ENCODE results near the gene TMEM175. TPM values are rescaled to one million over a fixed set of nuclear protein-coding genes. Genes with fewer than 3 reads are reported as not detected.
A peak's percentile ranks its signal among the peaks of the same experiment; 100 is the strongest.

Gene TMEM175
- total RNA-seq, 1 donor from 2014 or later, result 56.5 TPM

DNA sequence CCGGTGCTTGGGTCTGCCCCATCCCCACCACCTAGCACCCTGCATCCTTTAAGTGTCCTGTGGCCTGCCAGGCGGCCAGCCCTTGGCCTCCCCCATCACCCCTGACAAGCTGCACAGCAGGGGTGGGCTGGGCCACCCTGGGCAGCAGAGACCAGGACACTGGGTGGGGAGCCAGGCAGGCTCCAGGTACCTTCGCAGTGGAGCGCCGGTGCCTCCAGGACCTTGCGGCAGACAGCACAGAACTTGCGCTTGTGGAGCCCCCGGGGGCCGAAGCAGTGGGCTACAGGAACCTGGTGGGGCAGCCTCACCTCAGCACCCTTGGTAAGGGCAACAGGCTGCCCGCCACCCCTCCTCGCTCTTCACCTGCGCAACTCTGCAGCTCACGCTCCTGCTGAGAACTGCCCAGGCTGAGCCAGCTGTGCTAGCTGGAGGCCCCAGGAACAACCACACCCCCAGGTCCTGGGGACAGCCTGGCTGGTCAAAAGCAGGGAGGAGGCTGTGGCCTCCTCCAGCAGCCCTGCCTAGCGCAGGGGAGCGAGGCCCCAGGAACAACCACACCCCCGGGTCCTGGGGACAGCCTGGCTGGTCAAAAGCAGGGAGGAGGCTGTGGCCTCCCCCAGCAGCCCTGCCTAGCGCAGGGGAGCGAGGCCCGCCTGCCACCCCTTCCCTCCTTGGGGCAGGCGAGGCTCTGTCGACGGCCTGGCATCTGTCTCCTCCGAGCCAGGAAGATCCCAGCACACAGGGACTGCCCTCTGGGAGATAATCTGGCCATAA, 36.5 kb downstream of the TMEM175 start:
- intact Hi-C loops (cut with DNase I), result no loop called here
- no peaks in the 10 kb centered on the region for H3K9me3 ChIP-seq
- peaks cover 0 to 8% of the 10 kb centered on the region in 2 donors for H3K36me3 ChIP-seq
- H3K4me3 ChIP-seq, result no peak overlapping the region
- TF ChIP-seq POLR2AphosphoS5 (IDR thresholded peaks at IDR 0.05; ENCODE audit: insufficient read depth in 1 of 2, low read depth in 1 of 2) (no peak), POLR2A (IDR thresholded peaks at IDR 0.05) (no peak)
- TF ChIP-seq, protein P1, sequence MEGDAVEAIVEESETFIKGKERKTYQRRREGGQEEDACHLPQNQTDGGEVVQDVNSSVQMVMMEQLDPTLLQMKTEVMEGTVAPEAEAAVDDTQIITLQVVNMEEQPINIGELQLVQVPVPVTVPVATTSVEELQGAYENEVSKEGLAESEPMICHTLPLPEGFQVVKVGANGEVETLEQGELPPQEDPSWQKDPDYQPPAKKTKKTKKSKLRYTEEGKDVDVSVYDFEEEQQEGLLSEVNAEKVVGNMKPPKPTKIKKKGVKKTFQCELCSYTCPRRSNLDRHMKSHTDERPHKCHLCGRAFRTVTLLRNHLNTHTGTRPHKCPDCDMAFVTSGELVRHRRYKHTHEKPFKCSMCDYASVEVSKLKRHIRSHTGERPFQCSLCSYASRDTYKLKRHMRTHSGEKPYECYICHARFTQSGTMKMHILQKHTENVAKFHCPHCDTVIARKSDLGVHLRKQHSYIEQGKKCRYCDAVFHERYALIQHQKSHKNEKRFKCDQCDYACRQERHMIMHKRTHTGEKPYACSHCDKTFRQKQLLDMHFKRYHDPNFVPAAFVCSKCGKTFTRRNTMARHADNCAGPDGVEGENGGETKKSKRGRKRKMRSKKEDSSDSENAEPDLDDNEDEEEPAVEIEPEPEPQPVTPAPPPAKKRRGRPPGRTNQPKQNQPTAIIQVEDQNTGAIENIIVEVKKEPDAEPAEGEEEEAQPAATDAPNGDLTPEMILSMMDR (IDR thresholded peaks at IDR 0.05), result no peak
- DNase-seq (ENCODE audit: extremely low spot score in 2 of 2), result no peak
- H3K27me3 ChIP-seq, result no peaks in the 10 kb centered on the region
- H3K27ac ChIP-seq, result no peak overlapping the region
- peaks cover 39% of the 10 kb centered on the region for H3K4me1 ChIP-seq

DNA sequence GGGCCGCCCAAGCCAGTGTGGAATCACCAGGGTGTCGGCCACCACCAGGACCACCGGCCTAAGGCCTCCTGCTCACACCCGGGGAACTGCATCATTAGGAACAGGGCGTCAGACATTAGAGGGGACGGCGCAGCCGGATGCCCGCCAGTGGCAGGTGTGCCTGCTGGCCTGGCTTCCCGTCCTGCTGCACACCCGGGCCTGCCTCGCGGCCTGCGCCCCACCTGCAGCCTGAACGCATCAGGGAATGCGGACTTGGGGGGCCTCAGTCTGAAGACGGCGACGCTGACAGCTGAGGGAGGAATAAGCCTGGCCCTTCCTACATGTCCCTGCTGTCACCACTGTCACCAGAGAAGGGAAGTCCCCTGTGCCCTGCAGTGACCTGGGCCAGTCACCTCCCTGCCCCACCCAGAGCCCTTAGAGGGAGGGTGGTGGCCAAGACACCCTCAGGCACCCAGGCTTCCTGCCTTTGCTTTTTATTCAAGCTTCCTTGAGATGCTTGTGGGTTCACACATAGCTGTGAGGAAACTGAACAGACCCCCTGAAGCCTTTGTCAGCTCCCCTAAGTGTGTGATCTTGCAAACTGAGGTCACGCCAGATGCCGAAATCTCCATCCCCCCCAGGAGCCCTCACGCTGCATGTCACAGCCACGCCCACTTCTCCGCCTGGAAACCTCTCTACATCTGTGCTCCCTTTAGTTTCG, 37.9 kb downstream of the TMEM175 start:
- H3K36me3 ChIP-seq, result peaks cover 0 to 5% of the 10 kb centered on the region in 2 donors
- H3K27ac ChIP-seq, result no peak overlapping the region
- no peaks in the 10 kb centered on the region for H3K27me3 ChIP-seq
- no peaks in the 10 kb centered on the region for H3K9me3 ChIP-seq
- no peak for TF ChIP-seq POLR2A (IDR thresholded peaks at IDR 0.05)
- TF ChIP-seq, protein P1 (IDR thresholded peaks at IDR 0.05), result no peak
- intact Hi-C loops (cut with DNase I), result no loop called here
- no peak for DNase-seq (ENCODE audit: extremely low spot score in 2 of 2)
- peaks cover 43% of the 10 kb centered on the region for H3K4me1 ChIP-seq
- H3K4me3 ChIP-seq, result no peak overlapping the region

DNA sequence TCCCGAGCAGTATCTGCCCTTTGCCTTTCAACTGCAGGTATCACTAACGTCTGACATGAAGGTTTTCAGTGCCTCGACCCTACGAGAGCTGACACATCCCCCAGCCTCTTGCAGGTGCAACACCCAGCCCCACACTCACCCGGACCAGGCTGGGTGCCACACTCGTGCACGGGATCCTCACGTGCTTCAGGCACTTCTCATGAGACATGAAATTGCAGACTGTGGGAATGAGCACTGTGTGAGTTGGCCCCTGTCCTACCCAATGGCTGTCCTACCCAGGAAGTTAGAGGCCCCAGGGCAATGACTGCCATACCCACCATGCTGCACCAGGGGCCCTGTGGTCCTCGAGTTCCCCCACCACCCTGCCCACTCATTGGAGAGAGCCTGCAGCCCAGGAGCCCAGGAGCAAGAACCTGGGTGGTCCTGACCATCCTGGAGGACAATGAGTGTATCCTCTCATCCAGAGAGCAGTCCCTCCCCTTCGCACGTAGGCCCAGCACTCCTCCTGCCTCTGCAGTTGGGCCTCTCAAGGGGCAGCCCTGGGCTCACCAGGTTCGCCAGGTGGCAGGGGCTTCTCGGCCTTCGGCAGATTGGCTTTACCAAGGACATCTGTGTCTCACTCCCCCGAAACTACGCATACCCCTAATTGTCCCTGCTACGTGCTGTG, 38.7 kb downstream of the TMEM175 start:
- H3K36me3 ChIP-seq, result no peaks in the 10 kb centered on the region
- TF ChIP-seq POLR2AphosphoS5 (IDR thresholded peaks at IDR 0.05; ENCODE audit: insufficient read depth in 1 of 2, low read depth in 1 of 2) (no peak), POLR2A (IDR thresholded peaks at IDR 0.05) (no peak)
- TF ChIP-seq, protein P1 (IDR thresholded peaks at IDR 0.05), result no peak
- no peak overlapping the region for H3K4me3 ChIP-seq
- H3K9me3 ChIP-seq, result no peaks in the 10 kb centered on the region
- peaks cover 43% of the 10 kb centered on the region for H3K4me1 ChIP-seq
- intact Hi-C loops (cut with DNase I), result no loop called here
- H3K27ac ChIP-seq, result no peak overlapping the region
- DNase-seq (ENCODE audit: extremely low spot score in 2 of 2), result no peak
- no peaks in the 10 kb centered on the region for H3K27me3 ChIP-seq

DNA sequence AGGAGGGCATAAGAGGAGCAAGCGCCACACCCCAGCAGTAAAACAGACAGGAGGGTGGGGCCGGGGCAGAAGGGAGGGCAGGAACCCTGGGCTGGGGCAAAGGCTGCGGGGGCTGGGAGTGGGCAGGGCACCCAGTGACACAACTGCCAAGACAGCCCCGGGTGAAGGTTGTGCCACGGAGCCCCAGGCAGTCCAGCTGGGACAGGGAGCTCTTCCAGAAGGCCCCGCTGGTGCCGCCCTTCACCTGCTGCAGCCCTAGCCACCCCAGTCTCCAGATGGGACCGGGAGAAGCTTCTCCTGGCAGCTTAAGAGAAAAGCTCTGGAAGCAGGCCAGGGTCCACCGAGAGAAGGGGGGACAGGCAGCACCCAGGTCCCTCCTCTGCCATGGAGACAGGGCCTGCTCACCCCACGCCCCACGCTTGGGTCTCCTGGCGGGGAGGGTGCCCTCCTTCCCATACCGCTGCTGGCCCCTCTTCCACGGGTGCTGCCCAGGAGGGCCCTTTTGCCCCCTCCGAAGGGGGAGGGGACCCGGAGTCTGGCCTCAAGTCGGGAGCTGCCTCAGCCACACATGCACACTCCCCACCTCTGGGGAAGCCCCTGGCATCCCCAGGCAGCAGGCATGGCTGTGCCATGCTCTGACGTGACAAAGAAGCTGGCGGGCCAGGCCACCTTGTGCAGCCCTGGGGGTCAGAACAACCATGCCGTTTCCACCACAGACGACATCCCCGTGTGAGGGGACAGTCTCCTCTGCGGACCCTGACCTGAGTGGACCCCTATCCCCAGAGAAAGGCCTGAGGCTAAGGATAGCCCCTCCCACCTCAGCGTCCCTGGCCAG, 39.6 kb downstream of the TMEM175 start:
- intact Hi-C loops (cut with DNase I), result no loop called here
- Histone ChIP-seq H3K4me3 (peak overlapping the region; percentile 77 to 86), H3K27me3 (no peaks in the 10 kb centered on the region), H3K27ac (no peak overlapping the region), H3K4me1 (peaks cover 43% of the 10 kb centered on the region), H3K36me3 (no peaks in the 10 kb centered on the region), H3K9me3 (no peaks in the 10 kb centered on the region)
- TF ChIP-seq POLR2A (IDR thresholded peaks at IDR 0.05) (no peak), POLR2AphosphoS5 (IDR thresholded peaks at IDR 0.05; ENCODE audit: insufficient read depth in 1 of 2, low read depth in 1 of 2) (no peak)
- TF ChIP-seq, protein P1 (IDR thresholded peaks at IDR 0.05), result no peak
- DNase-seq (ENCODE audit: extremely low spot score in 2 of 2), result no peak

Data from vagina (tissue), 2 donors.